B cell (primary cell): ENCODE data around the gene TP53. TPM values are rescaled to one million over a fixed set of nuclear protein-coding genes. Genes with fewer than 3 reads are reported as not detected.
A peak's percentile ranks its signal among the peaks of the same experiment; 100 is the strongest.

Experiments used
- ATAC-seq: fragments of 200-7000 bp; cut with Tn5 transposase; one replicate; pipeline ENCODE4 v1.10.0; 2021; ENCODE audit warnings: low read depth, mild to moderate bottlenecking, moderate number of reproducible peaks, moderate library complexity
- CTCF ChIA-PET: fragments of 350-600 bp; sonication (Branson Sonifier 250); formaldehyde crosslinking; loops from one replicate; lab custom pipeline; 2021; ENCODE audit warnings: antibody characterized with exemption, inconsistent platforms; lab: Charles Lee
- POLR2A ChIA-PET: fragments of 350-600 bp; sonication (Branson Sonifier 250); formaldehyde crosslinking; loops from one replicate; lab custom pipeline; 2021; ENCODE audit warnings: antibody characterized with exemption; lab: Charles Lee
- DNase-seq: peaks from one replicate; pipeline ENCODE4 v3.0.0; 2013
- H2AFZ ChIP-seq: 2 replicates; pipeline ENCODE4 v1.6.1; 2012; ENCODE audit warnings: mild to moderate bottlenecking, low read depth, low read length; ENCODE audit not compliant: insufficient read depth, poor library complexity, severe bottlenecking
- H3K27ac ChIP-seq, 2 donors: 1 replicate in 1 of 2; 2 replicates in 1 of 2; pipeline ENCODE4 v1.5.1; 2012 to 2013; ENCODE audit warnings: low read length in 2 of 2, mild to moderate bottlenecking in 2 of 2, moderate library complexity in 1 of 2
- H3K27me3 ChIP-seq, 4 experiments: fragments of 200-600 bp in 1 of 4; sonication (generic) in 1 of 4; replicated peaks in 1 of 4; 1 replicate in 2 of 4; 2 replicates in 2 of 4; pipeline versions ENCODE4 v1.6.1 to v1.7.0; 2013 to 2016; ENCODE audit warnings: low read length in 3 of 4, mild to moderate bottlenecking in 2 of 4, mixed read lengths in 1 of 4, moderate library complexity in 1 of 4; ENCODE audit not compliant: insufficient read depth in 4 of 4, control insufficient read depth in 3 of 4; ENCODE audit errors: control extremely low read depth in 1 of 4
- H3K36me3 ChIP-seq, 2 experiments: replicated peaks in 1 of 2; 1 replicate in 1 of 2; 2 replicates in 1 of 2; pipeline versions ENCODE4 v1.6.1 to v1.7.1; 2013; ENCODE audit warnings: low read length in 1 of 2; ENCODE audit not compliant: insufficient read depth in 2 of 2, control insufficient read depth in 1 of 2; ENCODE audit errors: control extremely low read depth in 1 of 2, extremely low read depth in 1 of 2
- H3K4me1 ChIP-seq, 2 donors: fragments of 200-600 bp in 1 of 2; sonication (generic) in 1 of 2; 1 replicate in 1 of 2; 2 replicates in 1 of 2; pipeline versions ENCODE4 v1.5.1 to v1.6.1; 2013 to 2017; ENCODE audit warnings: low read length in 2 of 2; ENCODE audit not compliant: control insufficient read depth in 2 of 2, insufficient read depth in 2 of 2
- H3K4me2 ChIP-seq: replicated peaks from 2 replicates; pipeline ENCODE3; 2012; ENCODE audit warnings: mild to moderate bottlenecking, low read depth, low read length; ENCODE audit not compliant: poor library complexity, severe bottlenecking
- H3K4me3 ChIP-seq, 5 experiments: fragments of 200-600 bp in 1 of 5; sonication (generic) in 1 of 5; 1 replicate in 3 of 5; 2 replicates in 2 of 5; pipeline versions ENCODE4 v1.5.1 to v1.7.0; 2011 to 2016; ENCODE audit warnings: low read length in 4 of 5, mild to moderate bottlenecking in 4 of 5, low read depth in 2 of 5, control low read depth in 1 of 5, moderate library complexity in 1 of 5; ENCODE audit not compliant: insufficient read depth in 1 of 5; ENCODE audit errors: control extremely low read depth in 1 of 5, extremely low read depth in 1 of 5
- H3K79me2 ChIP-seq: fragments of 200-600 bp; sonication (generic); one replicate; pipeline ENCODE4 v1.6.0; 2016; ENCODE audit warnings: low read length; ENCODE audit not compliant: control insufficient read depth, insufficient read depth
- H3K9ac ChIP-seq: fragments of 200-600 bp; sonication (generic); 2 replicates; pipeline ENCODE4 v1.6.1; 2017; ENCODE audit warnings: mild to moderate bottlenecking, low read length, moderate library complexity
- H3K9me3 ChIP-seq, 3 donors: one replicate each; pipeline versions ENCODE4 v1.6.1 to v1.7.1; 2013; ENCODE audit warnings: low read length in 2 of 3; ENCODE audit not compliant: control insufficient read depth in 2 of 3, insufficient read depth in 1 of 3; ENCODE audit errors: control extremely low read depth in 1 of 3
- H4K20me1 ChIP-seq: 2 replicates; pipeline ENCODE4 v1.6.0; 2012; ENCODE audit warnings: mild to moderate bottlenecking, low read length; ENCODE audit not compliant: insufficient read depth, control insufficient read depth, poor library complexity, severe bottlenecking
- H3K27ac Mint-ChIP-seq: one replicate; pipeline ENCODE4 v1.8.0; 2021; ENCODE audit warnings: mixed read lengths
- H3K27me3 Mint-ChIP-seq: one replicate; pipeline ENCODE4 v1.8.0; 2021; ENCODE audit warnings: mixed read lengths
- H3K4me1 Mint-ChIP-seq: one replicate; pipeline ENCODE4 v1.8.0; 2021; ENCODE audit warnings: mixed read lengths
- H3K4me3 Mint-ChIP-seq: one replicate; pipeline ENCODE4 v1.8.0; 2021; ENCODE audit warnings: mixed read lengths
- H3K9me3 Mint-ChIP-seq: one replicate; pipeline ENCODE4 v1.8.0; 2022; ENCODE audit warnings: mixed read lengths; ENCODE audit not compliant: insufficient read depth
- CTCF ChIP-seq: fragments of 200-600 bp; IDR thresholded peaks from one replicate; pipeline ENCODE4 v1.8.0; 2022; ENCODE audit warnings: antibody characterized with exemption, mild to moderate bottlenecking
- EZH2 ChIP-seq: IDR thresholded peaks from 2 replicates; pipeline ENCODE4 v1.6.1; 2012; ENCODE audit warnings: borderline replicate concordance, low read depth, mild to moderate bottlenecking, moderate library complexity, low read length; ENCODE audit not compliant: insufficient read depth, poor library complexity, severe bottlenecking
- WGBS: methylation state at CpG from one replicate; pipeline ENCODE4 v1.1.5; 2013; ENCODE audit warnings: missing lambda C conversion rate; ENCODE audit not compliant: insufficient coverage; 5-methylcytosine and 5-hydroxymethylcytosine counted together
- intact Hi-C: fragments of 100-400 bp; cut with micrococcal nuclease; formaldehyde crosslinking; loops from one replicate; pipeline ENCODE4 v1.10.0; 2022
- polyA plus RNA-seq: library from polyadenylated mRNA; depleted of rRNA; stranded (reverse); fragments of >200 nt; gene quantifications from 2 replicates; pipeline ENCODE4 v1.2.3, GENCODE V29; 2012
- total RNA-seq, 2 donors: library from RNA; stranded (reverse); fragments of 120-200 nt in 1 of 2; gene quantifications; 1 replicate in 1 of 2; 2 replicates in 1 of 2; pipeline versions ENCODE4 v1.2.3 to v1.2.4, GENCODE V29; 2013 to 2022

Gene TP53
- total and polyA plus RNA-seq, 2 donors (not counting 1 experiment from before 2014, with no cell fraction given) = 76.1 to 89.9 TPM

GRCh38 chr17:7715936-7716886 is 28.9 kb upstream of the TP53 start:
- Mint-ChIP-seq H3K4me1 (peaks cover 25% of the 10 kb centered on the region), H3K9me3 (no peaks in the 10 kb centered on the region), H3K27me3 (peaks cover 71% of the 10 kb centered on the region), H3K27ac (no peak overlapping the region), H3K4me3 (peak overlapping the region; percentile 50)
- CTCF ChIA-PET = interaction anchor here (1.2 kb wide), 1 partner anchor 10 kb away, joined by 3 read pairs; no protein-coding TSS in a partner anchor
- DNase-seq = no peak
- intact Hi-C loops = no loop called here
- no peak overlapping the region for H3K9ac ChIP-seq
- no peak for ATAC-seq
- H3K9me3 ChIP-seq = peaks cover 0 to 3% (median 0%) of the 10 kb centered on the region in 3 donors
- H3K27me3 ChIP-seq = peaks cover 0 to 82% (median 40%) of the 10 kb centered on the region in 4 experiments
- POLR2A ChIA-PET = no interaction called here
- peaks cover 20 to 26% of the 10 kb centered on the region in 2 donors for H3K4me1 ChIP-seq
- H3K79me2 ChIP-seq = no peaks in the 10 kb centered on the region
- H2AFZ ChIP-seq = no peak overlapping the region
- H4K20me1 ChIP-seq = no peaks in the 10 kb centered on the region
- no peak overlapping the region for H3K4me3 ChIP-seq
- H3K36me3 ChIP-seq = no peaks in the 10 kb centered on the region
- 54% methylated on average over 12 of the region's 20 CpGs for WGBS
- no peak for TF ChIP-seq CTCF
- no peak for TF ChIP-seq EZH2
- H3K4me2 ChIP-seq = peak overlapping the region; percentile 92
- H3K27ac ChIP-seq = no peak overlapping the region
